ENCODE results near the gene GPC3. TPM values are rescaled to one million over a fixed set of nuclear protein-coding genes. Genes with fewer than 3 reads are reported as not detected.
A peak's percentile ranks its signal among the peaks of the same experiment; 100 is the strongest.

Gene GPC3
- total RNA-seq, 4 donors from 2014 or later, result 1.4 to 5.8 (median 2.7) TPM

DNA sequence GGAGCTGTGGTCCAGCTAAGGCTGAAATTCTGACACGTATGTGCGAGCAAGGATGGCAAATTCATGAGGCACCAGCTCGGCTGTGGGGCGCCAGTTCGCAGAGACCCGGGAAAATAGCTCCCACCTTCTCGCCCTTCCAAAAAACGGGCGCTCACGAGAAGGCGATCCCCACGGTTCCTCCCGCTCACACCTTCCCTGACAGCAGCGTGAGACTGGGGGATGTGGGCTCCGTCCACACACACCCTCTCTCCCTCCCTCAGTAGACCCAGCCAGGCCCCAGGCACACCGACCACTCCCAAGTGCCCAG is 584 bp downstream of the GPC3 start:
- ATAC-seq (no peak), DNase-seq (no peak)
- H3K4me1 ChIP-seq, result peaks cover 0 to 9% of the 10 kb centered on the region in 2 donors
- in situ Hi-C loops (cut with MboI; ENCODE audit: low sequenced_read_pairs in 4 of 4) (no loop called here), intact Hi-C loops (cut with DNase I; ENCODE audit: low total_unique reads) (no loop called here)
- H3K27ac ChIP-seq, result no peak overlapping the region
- peak overlapping the region in 1 of 4 donors; percentile 22 for H3K4me3 ChIP-seq
- no peaks in the 10 kb centered on the region for H3K9me3 ChIP-seq
- no peaks in the 10 kb centered on the region for H3K36me3 ChIP-seq
- H3K27me3 ChIP-seq, result peaks cover 0 to 23% (median 11%) of the 10 kb centered on the region in 3 donors
- TF ChIP-seq, protein P1, sequence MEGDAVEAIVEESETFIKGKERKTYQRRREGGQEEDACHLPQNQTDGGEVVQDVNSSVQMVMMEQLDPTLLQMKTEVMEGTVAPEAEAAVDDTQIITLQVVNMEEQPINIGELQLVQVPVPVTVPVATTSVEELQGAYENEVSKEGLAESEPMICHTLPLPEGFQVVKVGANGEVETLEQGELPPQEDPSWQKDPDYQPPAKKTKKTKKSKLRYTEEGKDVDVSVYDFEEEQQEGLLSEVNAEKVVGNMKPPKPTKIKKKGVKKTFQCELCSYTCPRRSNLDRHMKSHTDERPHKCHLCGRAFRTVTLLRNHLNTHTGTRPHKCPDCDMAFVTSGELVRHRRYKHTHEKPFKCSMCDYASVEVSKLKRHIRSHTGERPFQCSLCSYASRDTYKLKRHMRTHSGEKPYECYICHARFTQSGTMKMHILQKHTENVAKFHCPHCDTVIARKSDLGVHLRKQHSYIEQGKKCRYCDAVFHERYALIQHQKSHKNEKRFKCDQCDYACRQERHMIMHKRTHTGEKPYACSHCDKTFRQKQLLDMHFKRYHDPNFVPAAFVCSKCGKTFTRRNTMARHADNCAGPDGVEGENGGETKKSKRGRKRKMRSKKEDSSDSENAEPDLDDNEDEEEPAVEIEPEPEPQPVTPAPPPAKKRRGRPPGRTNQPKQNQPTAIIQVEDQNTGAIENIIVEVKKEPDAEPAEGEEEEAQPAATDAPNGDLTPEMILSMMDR (IDR thresholded peaks at IDR 0.05 in 4 of 5, conservative IDR thresholded peaks at IDR 0.05 in 1 of 5), result no peak
- no peak for TF ChIP-seq POLR2A (IDR thresholded peaks at IDR 0.05)

DNA sequence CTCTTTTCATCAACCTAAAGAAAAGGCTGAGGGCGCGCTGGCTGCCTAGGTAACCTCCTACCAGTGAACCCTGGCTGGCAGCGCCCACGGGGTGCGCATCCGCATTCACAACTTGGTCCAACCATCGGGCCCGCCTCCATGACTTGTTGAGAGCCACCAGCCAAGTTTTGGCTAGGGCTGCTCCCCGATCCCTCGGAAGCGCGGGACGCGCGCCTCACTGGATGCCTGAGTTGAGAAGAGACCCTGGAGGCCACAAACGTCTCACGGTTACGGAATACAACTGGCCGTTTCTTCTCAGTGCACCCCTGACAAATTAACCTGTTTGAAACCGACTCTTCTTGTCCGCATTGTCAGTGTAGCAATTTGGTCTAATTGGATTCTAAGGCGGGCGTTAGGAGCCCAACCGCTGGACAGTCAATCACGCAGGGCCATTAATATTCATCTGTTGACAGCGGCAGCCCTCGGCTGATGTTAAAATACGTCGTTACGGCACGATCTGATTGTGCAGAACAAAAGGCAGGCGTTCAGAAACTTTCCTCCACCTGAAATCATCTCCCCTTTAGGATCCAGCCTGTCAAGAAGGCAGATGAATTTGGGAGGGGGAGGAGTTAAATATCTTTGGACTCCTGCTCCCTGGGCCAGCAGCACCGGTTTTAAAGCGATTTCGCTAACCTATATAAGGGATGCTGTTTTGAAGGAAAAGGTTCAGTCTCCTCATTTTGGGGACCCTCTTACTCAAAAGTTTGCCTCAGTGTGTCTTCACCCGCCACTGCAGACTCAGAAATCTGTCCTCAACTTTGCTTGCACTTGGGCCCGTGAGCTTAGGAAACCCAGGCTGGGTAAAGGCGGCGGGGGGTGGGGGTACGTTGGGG is 1.2 kb downstream of the GPC3 start:
- DNase-seq (no peak), ATAC-seq (no peak)
- intact Hi-C loops (cut with DNase I; ENCODE audit: low total_unique reads), result no loop called here
- Histone ChIP-seq H3K4me3 (no peak overlapping the region), H3K36me3 (no peaks in the 10 kb centered on the region), H3K27ac (no peak overlapping the region), H3K27me3 (peaks cover 0 to 23% (median 11%) of the 10 kb centered on the region in 3 donors), H3K4me1 (peaks cover 0 to 9% of the 10 kb centered on the region in 2 donors), H3K9me3 (no peaks in the 10 kb centered on the region)
- in situ Hi-C loops (cut with MboI; ENCODE audit: low sequenced_read_pairs in 4 of 4), result no loop called here
- no peak for TF ChIP-seq POLR2A (IDR thresholded peaks at IDR 0.05)
- TF ChIP-seq, protein P1 (IDR thresholded peaks at IDR 0.05 in 4 of 5, conservative IDR thresholded peaks at IDR 0.05 in 1 of 5), result no peak

DNA sequence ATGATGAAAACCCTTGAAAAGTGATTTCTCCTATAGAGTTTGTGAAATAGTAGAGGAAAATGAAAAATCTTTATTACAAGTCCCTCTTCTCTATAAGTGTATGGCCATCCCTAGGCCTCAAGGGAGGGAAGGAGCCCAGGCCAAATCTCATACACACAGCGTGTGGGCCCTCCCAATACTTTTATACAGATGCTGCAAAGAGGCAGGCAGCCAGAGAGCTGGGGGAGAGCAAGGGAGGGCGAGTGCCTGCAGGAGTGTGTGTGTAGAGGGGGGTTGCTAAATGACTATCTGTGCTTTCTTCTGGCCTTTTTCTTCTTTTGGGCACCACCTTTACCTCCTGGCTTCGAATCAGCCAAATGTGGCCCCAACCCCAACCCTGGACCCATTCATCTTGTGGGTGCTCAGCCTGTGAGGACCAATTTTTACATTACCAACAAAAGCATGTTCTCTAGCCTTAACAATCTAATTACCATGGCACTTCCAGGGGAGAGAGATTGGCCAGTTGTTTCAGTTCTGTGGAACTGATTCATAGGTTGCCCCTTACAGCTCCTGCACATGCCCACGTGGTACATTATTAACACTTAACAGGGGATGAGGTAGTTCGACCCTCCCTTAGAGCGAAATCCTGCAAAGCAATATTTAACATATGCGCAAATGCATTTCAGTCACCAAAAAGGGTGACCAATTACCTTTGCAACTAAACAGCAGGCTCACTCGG is 2.0 kb downstream of the GPC3 start:
- H3K27me3 ChIP-seq, result peaks cover 0 to 23% (median 11%) of the 10 kb centered on the region in 3 donors
- H3K4me3 ChIP-seq, result no peak overlapping the region
- ATAC-seq, result no peak
- no peak for DNase-seq
- peaks cover 0 to 9% of the 10 kb centered on the region in 2 donors for H3K4me1 ChIP-seq
- TF ChIP-seq POLR2A (IDR thresholded peaks at IDR 0.05), result no peak
- TF ChIP-seq, protein P1 (IDR thresholded peaks at IDR 0.05 in 4 of 5, conservative IDR thresholded peaks at IDR 0.05 in 1 of 5), result no peak
- no peak overlapping the region for H3K27ac ChIP-seq
- H3K9me3 ChIP-seq, result no peaks in the 10 kb centered on the region
- H3K36me3 ChIP-seq, result no peaks in the 10 kb centered on the region
- intact Hi-C loops (cut with DNase I; ENCODE audit: low total_unique reads) (no loop called here), in situ Hi-C loops (cut with MboI; ENCODE audit: low sequenced_read_pairs in 4 of 4) (no loop called here)

DNA sequence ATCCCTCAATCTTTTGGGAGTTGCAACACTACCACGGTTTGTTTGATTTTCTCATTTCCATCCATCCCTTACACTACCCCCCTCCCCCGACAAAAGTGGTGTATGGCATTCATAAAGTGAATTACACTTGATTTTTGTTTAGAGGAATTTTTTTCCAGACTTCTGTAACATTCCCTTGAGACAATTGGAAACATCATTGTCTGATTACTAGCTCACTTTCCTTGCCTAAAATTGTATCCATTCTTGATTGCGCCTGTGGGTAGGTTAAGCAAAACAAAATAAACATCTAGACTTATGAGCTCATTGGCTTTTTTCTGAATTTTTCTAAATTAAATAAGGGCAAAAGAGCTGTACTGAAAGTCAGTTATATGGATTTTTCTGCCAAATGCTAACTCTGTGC is 3.5 kb downstream of the GPC3 start:
- Histone ChIP-seq H3K4me3 (no peak overlapping the region), H3K9me3 (no peaks in the 10 kb centered on the region), H3K4me1 (peaks cover 0 to 9% of the 10 kb centered on the region in 2 donors), H3K27ac (no peak overlapping the region), H3K27me3 (peaks cover 0 to 23% (median 11%) of the 10 kb centered on the region in 3 donors), H3K36me3 (no peaks in the 10 kb centered on the region)
- TF ChIP-seq POLR2A (IDR thresholded peaks at IDR 0.05), result no peak
- TF ChIP-seq, protein P1 (IDR thresholded peaks at IDR 0.05 in 4 of 5, conservative IDR thresholded peaks at IDR 0.05 in 1 of 5), result no peak
- in situ Hi-C loops (cut with MboI; ENCODE audit: low sequenced_read_pairs in 4 of 4), result no loop called here
- no peak for DNase-seq
- no peak for ATAC-seq
- intact Hi-C loops (cut with DNase I; ENCODE audit: low total_unique reads), result no loop called here
